ENCODE results near the gene SEMA5A.

SEMA5A gene

GRCh38 chr5:9151684-9152427 lies 394.0 kb downstream of the SEMA5A start:
- Histone ChIP-seq H3K9me3 (ENCODE audit: insufficient read depth, low read length) (no peaks in the 10 kb centered on the region), H3K9ac (ENCODE audit: insufficient read length, low read depth) (no peak overlapping the region), H3K27me3 (ENCODE audit: insufficient read depth, insufficient read length) (no peaks in the 10 kb centered on the region), H3K36me3 (ENCODE audit: insufficient read depth, insufficient read length, low read length) (no peaks in the 10 kb centered on the region), H3K4me3 (ENCODE audit: insufficient read length, low read depth) (no peak overlapping the region), H3K4me1 (ENCODE audit: insufficient read depth, insufficient read length) (no peaks in the 10 kb centered on the region)
- DNase-seq (ENCODE audit: low read depth, low spot score): no peak
- TF ChIP-seq SUZ12 (IDR thresholded peaks at IDR 0.05; ENCODE audit: extremely low read depth, insufficient read depth, insufficient read length) (no peak), YY1 (IDR thresholded peaks at IDR 0.05; ENCODE audit: insufficient read depth, insufficient read length) (no peak), ZNF274 (IDR thresholded peaks at IDR 0.05; ENCODE audit: low read depth, low read length) (no peak)

DNA sequence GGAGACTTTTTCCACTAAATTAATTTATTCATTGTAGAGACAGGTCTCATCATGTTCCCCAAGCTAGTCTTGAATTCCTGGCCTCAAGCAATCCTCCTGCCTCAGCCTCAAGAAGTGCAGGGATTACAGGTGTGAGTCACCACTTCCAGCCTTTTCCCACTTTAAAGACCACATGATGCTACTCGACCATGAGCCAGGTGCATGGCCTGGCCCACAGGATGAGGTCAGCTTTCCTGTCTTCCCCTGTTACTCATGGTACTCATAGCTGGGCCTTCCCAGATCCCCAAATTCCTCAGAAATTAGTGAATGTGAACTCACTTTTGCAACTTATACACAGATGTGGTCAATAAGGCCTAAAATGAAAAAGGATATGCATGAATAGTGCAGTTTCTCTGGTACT lies 395.9 kb downstream of the SEMA5A start:
- H3K9ac ChIP-seq (ENCODE audit: insufficient read length, low read depth): no peak overlapping the region
- no peak overlapping the region for H3K4me3 ChIP-seq (ENCODE audit: insufficient read length, low read depth)
- H3K36me3 ChIP-seq (ENCODE audit: insufficient read depth, insufficient read length, low read length): no peaks in the 10 kb centered on the region
- H3K27me3 ChIP-seq (ENCODE audit: insufficient read depth, insufficient read length): no peaks in the 10 kb centered on the region
- no peaks in the 10 kb centered on the region for H3K9me3 ChIP-seq (ENCODE audit: insufficient read depth, low read length)
- no peak for DNase-seq (ENCODE audit: low read depth, low spot score)
- TF ChIP-seq YY1 (IDR thresholded peaks at IDR 0.05; ENCODE audit: insufficient read depth, insufficient read length) (no peak), ZNF274 (IDR thresholded peaks at IDR 0.05; ENCODE audit: low read depth, low read length) (no peak), SUZ12 (IDR thresholded peaks at IDR 0.05; ENCODE audit: extremely low read depth, insufficient read depth, insufficient read length) (no peak)
- no peaks in the 10 kb centered on the region for H3K4me1 ChIP-seq (ENCODE audit: insufficient read depth, insufficient read length)

DNA sequence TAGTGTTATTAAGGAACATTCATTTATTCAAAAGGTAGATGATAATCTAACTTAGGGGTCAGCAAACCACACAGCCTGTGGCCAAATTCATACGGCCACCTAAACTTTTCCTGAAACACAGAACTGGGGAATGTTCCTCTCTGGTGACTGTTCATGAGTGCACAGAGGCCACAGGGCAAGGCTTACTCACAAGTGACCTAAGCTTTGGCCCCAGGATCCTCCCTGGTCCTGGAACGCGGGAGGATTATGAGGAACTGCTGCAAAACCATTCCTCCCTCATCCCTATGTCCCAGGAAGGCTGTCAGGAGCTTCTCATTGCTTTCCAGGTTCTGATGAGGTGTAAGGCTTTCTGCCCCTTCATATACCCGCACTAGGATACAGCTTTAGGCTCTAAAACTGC lies 397.6 kb downstream of the SEMA5A start:
- Histone ChIP-seq H3K27me3 (ENCODE audit: insufficient read depth, insufficient read length) (no peaks in the 10 kb centered on the region), H3K9me3 (ENCODE audit: insufficient read depth, low read length) (no peaks in the 10 kb centered on the region), H3K4me3 (ENCODE audit: insufficient read length, low read depth) (no peak overlapping the region), H3K4me1 (ENCODE audit: insufficient read depth, insufficient read length) (no peaks in the 10 kb centered on the region), H3K36me3 (ENCODE audit: insufficient read depth, insufficient read length, low read length) (no peaks in the 10 kb centered on the region), H3K9ac (ENCODE audit: insufficient read length, low read depth) (no peak overlapping the region)
- no peak for TF ChIP-seq SUZ12 (IDR thresholded peaks at IDR 0.05; ENCODE audit: extremely low read depth, insufficient read depth, insufficient read length)
- no peak for TF ChIP-seq YY1 (IDR thresholded peaks at IDR 0.05; ENCODE audit: insufficient read depth, insufficient read length)
- TF ChIP-seq ZNF274 (IDR thresholded peaks at IDR 0.05; ENCODE audit: low read depth, low read length): no peak
- DNase-seq (ENCODE audit: low read depth, low spot score): no peak

DNA sequence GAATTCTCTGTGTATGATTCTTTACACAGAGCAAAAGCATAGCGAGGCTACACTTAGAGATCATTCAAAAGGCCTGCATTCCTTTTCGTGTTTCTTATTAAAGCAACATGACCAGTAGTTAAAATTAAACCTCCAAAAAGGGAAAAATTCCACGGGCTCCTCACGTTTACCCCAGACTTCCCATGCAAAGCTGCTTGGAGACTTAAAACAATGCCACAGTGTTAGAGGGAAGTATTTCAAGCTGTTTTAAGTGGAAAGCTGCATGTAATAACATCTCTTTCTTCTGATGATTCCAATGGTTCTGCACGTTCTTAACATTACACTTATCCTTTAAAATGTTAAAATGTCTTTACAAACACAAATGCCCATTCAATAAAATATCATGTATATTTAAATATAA lies 405.2 kb downstream of the SEMA5A start:
- no peaks in the 10 kb centered on the region for H3K27me3 ChIP-seq (ENCODE audit: insufficient read depth, insufficient read length)
- H3K4me1 ChIP-seq (ENCODE audit: insufficient read depth, insufficient read length): no peaks in the 10 kb centered on the region
- TF ChIP-seq YY1 (IDR thresholded peaks at IDR 0.05; ENCODE audit: insufficient read depth, insufficient read length): no peak
- TF ChIP-seq ZNF274 (IDR thresholded peaks at IDR 0.05; ENCODE audit: low read depth, low read length): no peak
- H3K36me3 ChIP-seq (ENCODE audit: insufficient read depth, insufficient read length, low read length): no peaks in the 10 kb centered on the region
- no peaks in the 10 kb centered on the region for H3K9me3 ChIP-seq (ENCODE audit: insufficient read depth, low read length)
- H3K9ac ChIP-seq (ENCODE audit: insufficient read length, low read depth): no peak overlapping the region
- DNase-seq (ENCODE audit: low read depth, low spot score): no peak
- H3K4me3 ChIP-seq (ENCODE audit: insufficient read length, low read depth): no peak overlapping the region

GRCh38 chr5:9140202-9140601 lies 405.7 kb downstream of the SEMA5A start:
- Histone ChIP-seq H3K4me3 (ENCODE audit: insufficient read length, low read depth) (no peak overlapping the region), H3K36me3 (ENCODE audit: insufficient read depth, insufficient read length, low read length) (no peaks in the 10 kb centered on the region), H3K9me3 (ENCODE audit: insufficient read depth, low read length) (no peaks in the 10 kb centered on the region), H3K4me1 (ENCODE audit: insufficient read depth, insufficient read length) (no peaks in the 10 kb centered on the region), H3K9ac (ENCODE audit: insufficient read length, low read depth) (no peak overlapping the region), H3K27me3 (ENCODE audit: insufficient read depth, insufficient read length) (no peaks in the 10 kb centered on the region)
- TF ChIP-seq ZNF274 (IDR thresholded peaks at IDR 0.05; ENCODE audit: low read depth, low read length) (no peak), SUZ12 (IDR thresholded peaks at IDR 0.05; ENCODE audit: extremely low read depth, insufficient read depth, insufficient read length) (no peak), YY1 (IDR thresholded peaks at IDR 0.05; ENCODE audit: insufficient read depth, insufficient read length) (no peak)
- no peak for DNase-seq (ENCODE audit: low read depth, low spot score)

- Histone ChIP-seq H3K9me3 (ENCODE audit: insufficient read depth, low read length) (no peaks in the 10 kb centered on the region), H3K36me3 (ENCODE audit: insufficient read depth, insufficient read length, low read length) (no peaks in the 10 kb centered on the region), H3K9ac (ENCODE audit: insufficient read length, low read depth) (no peak overlapping the region), H3K27me3 (ENCODE audit: insufficient read depth, insufficient read length) (no peaks in the 10 kb centered on the region), H3K4me1 (ENCODE audit: insufficient read depth, insufficient read length) (no peaks in the 10 kb centered on the region), H3K4me3 (ENCODE audit: insufficient read length, low read depth) (no peak overlapping the region)
- TF ChIP-seq ZNF274 (IDR thresholded peaks at IDR 0.05; ENCODE audit: low read depth, low read length) (no peak), YY1 (IDR thresholded peaks at IDR 0.05; ENCODE audit: insufficient read depth, insufficient read length) (no peak), SUZ12 (IDR thresholded peaks at IDR 0.05; ENCODE audit: extremely low read depth, insufficient read depth, insufficient read length) (no peak)
- DNase-seq (ENCODE audit: low read depth, low spot score): no peak
These were observed 406.5 kb downstream of the SEMA5A start for GRCh38 chr5:9139344-9139743.

DNA sequence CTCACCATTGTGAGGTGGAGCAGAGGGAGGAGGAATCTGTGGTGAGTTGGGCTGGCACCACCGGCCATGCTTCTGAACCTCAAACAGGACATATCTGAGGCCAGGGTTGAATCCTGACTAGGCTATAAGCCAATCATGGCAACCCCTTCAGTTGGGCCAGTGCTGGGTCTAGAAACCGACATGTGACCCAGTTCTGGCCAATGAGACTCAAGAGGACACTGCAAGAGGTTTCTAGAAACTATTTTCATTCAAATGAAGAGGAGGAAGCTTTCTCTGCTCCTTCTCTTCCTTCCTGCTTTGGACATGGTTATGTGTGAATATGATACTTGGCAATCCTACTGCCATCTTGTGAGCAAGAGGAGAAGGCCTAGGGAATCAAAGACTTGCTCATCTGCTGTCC lies 417.7 kb downstream of the SEMA5A start:
- Histone ChIP-seq H3K36me3 (ENCODE audit: insufficient read depth, insufficient read length, low read length) (no peaks in the 10 kb centered on the region), H3K4me1 (ENCODE audit: insufficient read depth, insufficient read length) (no peaks in the 10 kb centered on the region), H3K9ac (ENCODE audit: insufficient read length, low read depth) (no peak overlapping the region), H3K9me3 (ENCODE audit: insufficient read depth, low read length) (no peaks in the 10 kb centered on the region), H3K4me3 (ENCODE audit: insufficient read length, low read depth) (no peak overlapping the region), H3K27me3 (ENCODE audit: insufficient read depth, insufficient read length) (no peaks in the 10 kb centered on the region)
- DNase-seq (ENCODE audit: low read depth, low spot score): no peak
- TF ChIP-seq ZNF274 (IDR thresholded peaks at IDR 0.05; ENCODE audit: low read depth, low read length): no peak
- no peak for TF ChIP-seq SUZ12 (IDR thresholded peaks at IDR 0.05; ENCODE audit: extremely low read depth, insufficient read depth, insufficient read length)
- TF ChIP-seq YY1 (IDR thresholded peaks at IDR 0.05; ENCODE audit: insufficient read depth, insufficient read length): no peak

Data from NT2/D1 (cell line).